ENCODE data around the gene SAMD4A. TPM values are rescaled to one million over a fixed set of nuclear protein-coding genes. Genes with fewer than 3 reads are reported as not detected.

The SAMD4A gene
- total and polyA plus RNA-seq, 2 donors (not counting 1 experiment from before 2014, with no cell fraction given), result 9.3 to 39.8 TPM

DNA sequence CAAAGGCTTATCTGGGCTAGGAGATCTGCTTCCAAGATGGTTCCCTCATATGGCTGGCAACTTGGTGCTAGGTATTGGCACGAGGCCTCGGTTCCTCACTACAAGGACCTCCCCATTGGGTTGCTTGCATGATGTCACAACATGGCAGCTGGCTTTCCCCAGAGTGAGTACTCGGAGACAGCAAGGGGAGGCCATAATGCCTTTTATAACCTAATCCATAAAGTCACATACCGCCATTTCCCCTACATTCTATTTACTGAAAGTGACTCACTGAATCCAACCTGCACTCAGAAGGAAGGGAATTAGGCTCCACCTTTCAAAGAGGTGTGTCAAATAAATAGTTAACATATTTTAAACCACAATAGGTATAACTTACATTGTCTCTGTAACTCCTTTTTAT is 130.9 kb downstream of the SAMD4A start:
- no peaks in the 10 kb centered on the region for H4K20me1 ChIP-seq (ENCODE audit: control insufficient read depth, extremely low read depth, insufficient read depth, low read length)
- H2AFZ ChIP-seq (ENCODE audit: low read length), result no peak overlapping the region
- no peak overlapping the region for H3K4me3 ChIP-seq (replicated peaks in 1 of 4; ENCODE audit: control extremely low read depth in 1 of 4, insufficient read depth in 1 of 4, low read depth in 3 of 4, low read length in 4 of 4)
- DNase-seq (ENCODE audit: low read depth in 2 of 2), result no peak
- H3K4me1 ChIP-seq (ENCODE audit: control insufficient read depth, extremely low read depth, insufficient read depth, low read length), result no peaks in the 10 kb centered on the region
- no peak overlapping the region for H3K4me2 ChIP-seq (ENCODE audit: extremely low read depth, insufficient read depth, low read length)
- H3K9me3 ChIP-seq (ENCODE audit: control insufficient read depth, insufficient read depth, low read depth, low read length), result no peaks in the 10 kb centered on the region
- peaks cover 63% of the 10 kb centered on the region for H3K79me2 ChIP-seq (ENCODE audit: control insufficient read depth, insufficient read depth, low read length)
- H3K9ac ChIP-seq (ENCODE audit: insufficient read depth, low read length), result no peak overlapping the region
- TF ChIP-seq EZH2 (IDR thresholded peaks at IDR 0.05; ENCODE audit: low read length, missing control alignments), result no peak
- no peak for TF ChIP-seq CTCF (conservative IDR thresholded peaks at IDR 0.05 in 1 of 2, IDR thresholded peaks at IDR 0.05 in 1 of 2; ENCODE audit: low read depth in 1 of 2, low read length in 2 of 2)
- no peaks in the 10 kb centered on the region for H3K27me3 ChIP-seq (ENCODE audit: control insufficient read depth, insufficient read depth, low read length)
- no peak overlapping the region for H3K27ac ChIP-seq (ENCODE audit: insufficient read depth, low read length)
- H3K36me3 ChIP-seq (ENCODE audit: control insufficient read depth, insufficient read depth, low read length), result no peaks in the 10 kb centered on the region

DNA sequence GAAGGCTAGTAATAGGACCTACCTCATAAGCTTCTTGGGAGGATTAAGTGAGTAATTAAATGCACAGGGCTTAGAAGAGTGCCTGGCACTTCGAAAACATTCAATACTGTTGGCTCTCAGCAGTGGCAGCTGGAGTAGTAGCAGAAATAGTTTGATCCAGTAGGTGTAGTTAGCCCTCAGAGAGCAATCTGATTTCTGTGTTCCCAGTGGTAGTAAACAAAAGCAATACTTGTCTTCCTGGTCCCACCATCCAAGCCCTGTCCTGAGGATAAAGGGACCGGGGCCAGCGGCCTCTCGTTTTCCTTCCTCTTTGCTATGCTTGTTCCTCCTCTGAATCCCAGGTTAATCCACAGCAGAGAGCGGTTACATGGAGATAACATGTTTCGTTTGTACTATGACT is 131.6 kb downstream of the SAMD4A start:
- no peak for TF ChIP-seq EZH2 (IDR thresholded peaks at IDR 0.05; ENCODE audit: low read length, missing control alignments)
- Histone ChIP-seq H3K79me2 (ENCODE audit: control insufficient read depth, insufficient read depth, low read length) (peaks cover 64% of the 10 kb centered on the region), H3K4me2 (ENCODE audit: extremely low read depth, insufficient read depth, low read length) (no peak overlapping the region), H3K27me3 (ENCODE audit: control insufficient read depth, insufficient read depth, low read length) (no peaks in the 10 kb centered on the region), H4K20me1 (ENCODE audit: control insufficient read depth, extremely low read depth, insufficient read depth, low read length) (peaks cover 2% of the 10 kb centered on the region), H3K4me1 (ENCODE audit: control insufficient read depth, extremely low read depth, insufficient read depth, low read length) (no peaks in the 10 kb centered on the region), H3K36me3 (ENCODE audit: control insufficient read depth, insufficient read depth, low read length) (no peaks in the 10 kb centered on the region), H3K9ac (ENCODE audit: insufficient read depth, low read length) (no peak overlapping the region), H2AFZ (ENCODE audit: low read length) (no peak overlapping the region), H3K27ac (ENCODE audit: insufficient read depth, low read length) (no peak overlapping the region), H3K4me3 (replicated peaks in 1 of 4; ENCODE audit: control extremely low read depth in 1 of 4, insufficient read depth in 1 of 4, low read depth in 3 of 4, low read length in 4 of 4) (no peak overlapping the region), H3K9me3 (ENCODE audit: control insufficient read depth, insufficient read depth, low read depth, low read length) (no peaks in the 10 kb centered on the region)
- no peak for DNase-seq (ENCODE audit: low read depth in 2 of 2)

GRCh38 chr14:54698966-54699530 is 132.1 kb downstream of the SAMD4A start:
- Histone ChIP-seq H4K20me1 (ENCODE audit: control insufficient read depth, extremely low read depth, insufficient read depth, low read length) (peaks cover 2% of the 10 kb centered on the region), H3K27ac (ENCODE audit: insufficient read depth, low read length) (no peak overlapping the region), H3K4me1 (ENCODE audit: control insufficient read depth, extremely low read depth, insufficient read depth, low read length) (no peaks in the 10 kb centered on the region), H2AFZ (ENCODE audit: low read length) (no peak overlapping the region), H3K4me3 (replicated peaks in 1 of 4; ENCODE audit: control extremely low read depth in 1 of 4, insufficient read depth in 1 of 4, low read depth in 3 of 4, low read length in 4 of 4) (no peak overlapping the region), H3K27me3 (ENCODE audit: control insufficient read depth, insufficient read depth, low read length) (no peaks in the 10 kb centered on the region), H3K79me2 (ENCODE audit: control insufficient read depth, insufficient read depth, low read length) (peaks cover 59% of the 10 kb centered on the region), H3K4me2 (ENCODE audit: extremely low read depth, insufficient read depth, low read length) (no peak overlapping the region), H3K9ac (ENCODE audit: insufficient read depth, low read length) (no peak overlapping the region), H3K9me3 (ENCODE audit: control insufficient read depth, insufficient read depth, low read depth, low read length) (no peaks in the 10 kb centered on the region), H3K36me3 (ENCODE audit: control insufficient read depth, insufficient read depth, low read length) (no peaks in the 10 kb centered on the region)
- TF ChIP-seq CTCF (conservative IDR thresholded peaks at IDR 0.05 in 1 of 2, IDR thresholded peaks at IDR 0.05 in 1 of 2; ENCODE audit: low read depth in 1 of 2, low read length in 2 of 2) (no peak), EZH2 (IDR thresholded peaks at IDR 0.05; ENCODE audit: low read length, missing control alignments) (no peak)
- DNase-seq (ENCODE audit: low read depth in 2 of 2), result peak in 1 of 2 donors; percentile 68

Measured in fibroblast of lung (primary cell).